Measurements from ENCODE around the gene DCLK1.

DCLK1 gene

GRCh38 chr13:35947315-35947714 lies 183.9 kb downstream of the DCLK1 start:
- DNase-seq (ENCODE audit: low read depth), result no peak

DNA sequence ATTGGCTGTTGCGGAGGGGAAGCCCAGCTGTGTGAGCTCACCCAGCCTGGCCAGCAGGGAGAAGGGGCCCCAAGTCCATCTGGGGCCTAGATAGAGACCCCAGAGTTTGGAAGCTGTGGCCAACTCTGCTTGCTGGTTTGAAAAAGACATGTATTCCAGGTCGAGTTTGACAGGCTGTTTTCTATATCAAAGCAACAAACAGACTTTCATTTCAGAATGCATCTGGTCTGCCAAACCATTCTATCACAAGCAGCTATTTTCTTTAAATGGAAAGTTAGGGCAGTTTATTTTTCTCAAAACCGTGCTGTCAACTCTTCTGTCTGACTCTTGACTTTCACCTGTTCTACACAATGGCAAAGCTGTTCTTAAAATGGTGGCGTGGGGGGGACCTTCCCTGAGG lies 185.8 kb downstream of the DCLK1 start:
- DNase-seq (ENCODE audit: low read depth), result no peak

GRCh38 chr13:35941374-35941773 lies 189.8 kb downstream of the DCLK1 start:
- no peak for DNase-seq (ENCODE audit: low read depth)

GRCh38 chr13:35940734-35941133 lies 190.4 kb downstream of the DCLK1 start:
- no peak for DNase-seq (ENCODE audit: low read depth)

GRCh38 chr13:35936246-35936978 lies 194.8 kb downstream of the DCLK1 start:
- no peak for DNase-seq (ENCODE audit: low read depth)

DNA sequence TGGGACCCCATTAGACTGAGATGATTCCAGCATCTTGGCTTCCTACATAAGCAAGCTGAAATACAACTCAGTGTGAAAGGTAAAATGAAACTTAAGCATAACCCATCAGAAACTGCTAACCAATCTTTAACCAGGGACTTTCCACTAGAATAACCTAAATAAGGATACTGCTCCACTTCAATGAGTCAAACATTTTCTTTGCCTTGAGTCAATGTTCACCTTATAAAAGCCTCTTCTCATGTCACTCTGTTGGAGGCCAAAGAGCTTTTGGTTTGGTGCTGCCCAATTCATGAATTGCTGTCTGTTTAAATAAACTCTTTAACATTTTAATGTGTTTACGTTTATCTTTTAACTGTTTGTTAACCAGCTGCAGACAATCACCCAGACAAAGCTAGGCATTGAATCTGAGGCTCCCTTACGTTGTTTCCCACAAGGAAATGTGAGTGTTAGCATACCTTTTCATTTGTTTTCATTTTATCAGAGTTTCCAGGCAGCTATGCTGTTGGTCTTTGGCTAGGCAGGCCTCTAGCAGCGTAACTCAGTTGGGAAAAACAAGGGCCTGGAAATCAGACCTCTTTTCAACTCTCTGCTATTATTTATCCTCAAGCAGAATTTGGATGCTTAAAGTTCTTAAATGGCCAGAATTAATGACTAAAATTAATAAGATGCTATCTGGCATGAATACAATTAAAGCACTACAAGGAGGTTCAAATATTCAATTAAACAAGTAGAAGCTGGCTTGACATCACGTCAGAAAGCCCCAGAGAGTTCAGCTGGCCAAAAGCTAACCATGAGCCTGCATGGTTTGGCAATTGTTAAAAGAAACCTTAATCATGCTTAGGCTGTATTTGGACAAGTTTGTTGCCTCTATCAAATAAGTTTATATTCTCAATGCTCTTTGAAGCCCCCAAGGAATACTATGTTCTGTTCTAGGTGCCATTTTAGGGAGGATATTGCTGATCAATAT lies 200.2 kb downstream of the DCLK1 start:
- DNase-seq (ENCODE audit: low read depth), result no peak

DNA sequence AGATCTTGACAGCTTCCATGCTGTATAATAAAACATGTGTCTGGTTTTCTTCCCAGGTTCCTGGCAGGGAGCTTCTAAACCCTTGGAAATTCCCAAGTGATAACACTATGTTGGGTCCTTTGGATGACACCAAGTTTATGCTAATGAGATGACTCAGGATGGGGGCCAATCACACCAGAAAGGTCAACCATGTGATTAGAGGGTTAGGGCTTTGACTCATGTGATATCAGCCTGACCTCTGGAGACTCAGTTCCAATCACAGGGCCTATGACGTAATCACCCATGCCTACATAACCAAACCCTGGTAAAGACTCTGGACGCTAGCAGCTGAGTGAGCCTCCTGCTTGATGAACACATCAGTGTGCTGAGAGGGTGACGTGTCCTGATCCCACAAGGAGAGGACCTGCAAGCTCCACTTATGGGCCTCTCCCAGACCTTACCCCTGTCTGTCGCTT lies 203.6 kb downstream of the DCLK1 start:
- peak; percentile 5 for DNase-seq (ENCODE audit: low read depth)

- no peak for DNase-seq (ENCODE audit: low read depth)
These were observed 204.2 kb downstream of the DCLK1 start for GRCh38 chr13:35926859-35927530.

DNA sequence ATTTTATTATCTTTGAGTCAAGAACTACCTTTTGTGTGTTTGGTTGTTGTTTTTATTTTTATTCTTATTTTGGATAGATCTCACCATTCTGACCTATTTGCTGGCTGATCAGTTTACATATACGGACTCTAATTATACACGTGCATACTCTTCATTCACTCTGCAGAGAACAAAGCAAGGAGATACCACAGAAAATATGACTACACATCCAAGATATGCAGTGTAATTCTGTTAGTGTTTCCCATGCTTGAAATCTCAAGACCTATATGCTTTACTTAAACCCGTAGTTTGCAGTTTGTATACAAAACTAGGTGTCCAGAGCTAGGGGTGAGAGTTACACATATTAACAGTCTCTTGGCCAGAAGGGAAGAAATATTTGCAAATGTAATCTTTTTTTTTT lies 205.5 kb downstream of the DCLK1 start:
- DNase-seq (ENCODE audit: low read depth), result no peak

DNA sequence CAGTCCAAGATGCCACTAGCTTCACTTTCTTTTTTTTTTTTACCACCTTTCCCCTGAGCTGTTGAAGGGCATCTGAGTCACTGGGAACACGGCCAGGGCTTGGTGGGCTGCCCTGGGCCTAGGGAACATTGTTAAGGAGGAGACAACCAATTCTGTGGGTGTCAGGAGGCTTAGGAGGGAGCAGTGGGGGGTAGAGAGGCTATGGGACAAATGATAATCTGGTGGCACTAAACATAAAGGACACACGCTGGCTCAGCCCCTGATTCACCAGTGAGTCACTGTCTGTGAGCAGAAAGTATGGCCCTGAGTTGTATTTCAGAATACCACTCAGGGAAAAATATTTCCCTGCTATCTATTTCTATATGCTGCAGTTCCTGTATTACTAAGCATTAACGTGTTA lies 207.8 kb downstream of the DCLK1 start:
- peak; percentile 12 for DNase-seq (ENCODE audit: low read depth)

- no peak for DNase-seq (ENCODE audit: low read depth)
These were observed 210.4 kb downstream of the DCLK1 start for GRCh38 chr13:35920816-35921215.

GRCh38 chr13:35917942-35918645 lies 213.1 kb downstream of the DCLK1 start:
- DNase-seq (ENCODE audit: low read depth), result no peak

- peak; percentile 11 for DNase-seq (ENCODE audit: low read depth)
These were observed 213.8 kb downstream of the DCLK1 start for GRCh38 chr13:35917252-35917941.

DNA sequence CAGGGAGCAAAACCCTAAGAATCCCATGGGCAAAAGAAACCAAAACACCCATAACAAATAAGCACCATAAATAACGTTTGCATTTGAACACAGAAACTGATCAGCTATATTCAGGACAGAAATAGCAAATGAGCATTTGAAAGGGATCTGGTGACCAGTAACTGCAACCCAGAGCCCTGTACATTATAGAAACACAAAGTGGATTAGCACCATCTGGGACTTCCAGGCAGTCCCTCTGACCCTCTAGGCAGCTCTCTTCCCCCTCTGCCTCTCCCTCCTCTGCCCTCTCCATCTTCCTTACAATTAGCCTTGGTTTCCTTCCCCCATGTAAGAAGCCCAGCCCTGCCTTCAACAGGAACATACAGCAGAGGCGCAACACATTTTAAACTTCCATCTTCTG lies 215.0 kb downstream of the DCLK1 start:
- DNase-seq (ENCODE audit: low read depth), result no peak

DNA sequence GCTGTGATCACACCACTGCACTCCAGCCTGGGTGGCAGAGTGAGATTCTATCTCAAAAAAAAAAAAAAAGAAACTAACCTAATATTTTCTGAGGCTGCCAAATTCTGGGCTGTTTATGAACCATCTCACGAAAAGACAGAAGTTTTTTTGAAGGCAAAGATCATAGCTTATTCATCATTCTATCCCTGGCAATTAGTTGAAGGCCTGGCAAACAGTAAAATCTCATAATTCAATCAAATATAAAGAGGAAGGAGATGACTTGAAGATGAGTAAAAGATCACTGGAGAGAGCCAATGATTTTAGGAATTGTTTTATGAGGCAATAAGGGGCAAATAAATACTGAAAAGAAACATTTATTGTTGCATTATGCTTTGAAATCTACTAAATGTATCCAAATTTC lies 216.5 kb downstream of the DCLK1 start:
- DNase-seq (ENCODE audit: low read depth), result no peak

- no peak for DNase-seq (ENCODE audit: low read depth)
These were observed 218.3 kb downstream of the DCLK1 start for GRCh38 chr13:35912841-35913240.

- DNase-seq (ENCODE audit: low read depth), result no peak
These were observed 221.2 kb downstream of the DCLK1 start for GRCh38 chr13:35909837-35910540.

GRCh38 chr13:35909091-35909490 lies 222.1 kb downstream of the DCLK1 start:
- no peak for DNase-seq (ENCODE audit: low read depth)

DNA sequence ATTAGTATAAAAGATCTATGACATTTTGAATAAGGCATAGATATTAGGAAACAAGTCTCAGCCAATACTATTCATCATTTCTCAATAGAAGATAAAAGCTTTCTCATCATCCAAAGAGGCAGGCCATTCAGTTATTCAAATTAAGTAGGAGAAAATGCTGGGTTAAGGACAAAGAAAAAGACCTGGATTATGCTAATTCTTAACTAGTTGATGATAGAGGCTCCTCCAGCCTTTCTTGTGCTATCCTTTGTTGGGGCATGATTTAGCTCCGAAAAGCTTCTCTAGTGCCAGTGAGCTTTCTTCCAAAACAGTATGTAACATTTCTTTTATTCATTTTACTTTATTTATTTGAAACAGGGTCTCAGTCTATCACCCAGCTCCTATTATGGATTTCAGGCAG lies 223.0 kb downstream of the DCLK1 start:
- no peak for DNase-seq (ENCODE audit: low read depth)

- DNase-seq (ENCODE audit: low read depth), result no peak
These were observed 224.5 kb downstream of the DCLK1 start for GRCh38 chr13:35906636-35907035.

DNA sequence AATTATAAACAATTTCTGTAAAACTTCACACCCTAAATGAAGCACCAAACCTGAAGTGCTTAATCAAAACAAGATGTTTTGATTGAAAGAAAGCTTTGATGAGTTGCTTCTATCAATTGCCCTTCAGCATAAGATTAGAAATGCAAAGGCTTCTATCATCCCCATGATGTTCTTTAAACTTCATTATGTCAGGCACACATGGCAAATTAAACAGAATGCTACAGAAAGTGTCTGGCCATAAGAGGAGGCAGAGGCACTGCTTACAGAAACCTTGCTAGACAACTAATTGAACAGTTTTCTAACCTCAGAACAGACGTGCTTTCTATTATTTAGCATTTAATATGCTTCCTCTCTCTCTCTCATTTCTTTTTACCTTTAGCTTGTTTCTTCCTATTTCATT lies 228.1 kb downstream of the DCLK1 start:
- no peak for DNase-seq (ENCODE audit: low read depth)
